HG03442 (cell line): Measurements from ENCODE around the gene ZFPM1.
"Not testable (repeated sequence)": the region's sequence is repeated elsewhere in the genome, so short reads cannot be mapped to it uniquely, and the experiment has no call there.

Experiments used
- ATAC-seq: cut with Tn5 transposase; IDR thresholded peaks from one replicate; pipeline ENCODE4 v1.9.1; 2021; ENCODE audit warnings: mild to moderate bottlenecking, moderate library complexity; ENCODE audit not compliant: unreplicated experiment

Gene ZFPM1

DNA sequence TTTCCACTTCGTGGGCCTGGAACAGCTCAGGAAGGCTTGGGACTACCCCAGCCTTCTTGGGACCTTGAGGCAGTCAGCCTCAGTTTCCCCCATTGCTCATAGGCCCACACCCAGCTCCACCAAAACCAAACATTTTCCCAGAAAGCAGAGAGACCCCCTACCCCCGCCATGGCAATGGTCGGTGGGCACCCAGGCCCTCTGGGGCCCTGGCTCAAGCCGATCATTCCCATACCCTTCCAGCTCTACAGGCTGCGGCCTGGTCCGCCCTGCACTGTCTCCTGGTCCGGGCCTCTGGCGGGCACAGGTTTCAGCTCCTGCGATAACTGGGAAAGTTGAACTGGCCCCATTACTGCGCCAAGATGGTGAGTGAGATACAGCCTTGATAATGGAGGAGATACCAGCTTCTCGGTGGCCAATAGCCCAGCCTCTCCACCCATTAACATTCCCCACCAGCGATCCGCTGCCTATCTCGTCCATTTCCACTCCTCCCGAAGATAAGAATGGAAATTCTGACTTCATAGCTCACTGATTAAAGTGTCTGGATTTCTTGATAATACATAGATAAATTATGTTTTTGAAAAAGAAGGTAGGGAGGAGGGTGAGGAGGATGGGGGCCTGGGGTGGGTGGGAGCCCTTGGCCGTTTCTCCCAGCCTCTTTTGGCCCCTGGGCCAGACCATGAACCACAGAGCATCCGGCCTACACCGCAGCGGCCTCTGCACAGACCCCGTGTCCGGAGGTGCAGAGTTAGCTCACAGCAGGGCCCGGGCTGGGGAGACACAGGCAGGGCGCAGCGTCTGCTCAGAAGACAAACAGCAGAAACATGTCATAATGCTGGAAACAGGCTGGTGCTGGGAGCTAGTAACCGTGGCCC is 11.6 kb downstream of the ZFPM1 start:
- no peak for ATAC-seq

DNA sequence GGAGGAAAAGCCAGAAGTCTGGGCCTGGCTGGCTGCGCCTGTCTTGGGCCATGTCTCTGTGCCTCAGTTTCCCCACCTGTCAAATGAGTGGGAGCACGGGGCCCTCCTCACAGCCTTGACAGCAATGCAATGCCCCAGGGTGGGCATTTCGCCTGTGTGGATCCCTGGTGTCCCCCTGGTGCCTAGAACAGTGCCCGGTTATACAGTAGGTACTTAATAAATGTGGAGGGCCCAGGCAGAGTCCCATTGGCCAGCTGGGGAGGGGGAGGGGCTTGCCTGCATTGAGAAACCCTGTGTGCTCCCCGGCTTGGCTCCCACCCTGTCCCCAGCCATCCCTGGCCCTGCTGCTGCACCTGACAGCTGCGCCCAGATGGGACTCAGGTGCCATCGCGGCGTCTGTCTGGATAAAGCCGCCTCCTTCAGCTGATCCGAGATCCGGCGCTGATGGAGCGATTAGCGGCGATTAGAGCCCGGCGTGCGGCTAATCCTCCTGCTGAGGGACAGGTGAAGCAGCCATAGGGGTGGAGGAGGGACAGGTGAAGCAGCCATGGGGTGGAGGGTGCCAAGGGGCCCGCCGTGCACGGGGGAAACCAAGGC is 12.4 kb downstream of the ZFPM1 start:
- ATAC-seq: no peak

DNA sequence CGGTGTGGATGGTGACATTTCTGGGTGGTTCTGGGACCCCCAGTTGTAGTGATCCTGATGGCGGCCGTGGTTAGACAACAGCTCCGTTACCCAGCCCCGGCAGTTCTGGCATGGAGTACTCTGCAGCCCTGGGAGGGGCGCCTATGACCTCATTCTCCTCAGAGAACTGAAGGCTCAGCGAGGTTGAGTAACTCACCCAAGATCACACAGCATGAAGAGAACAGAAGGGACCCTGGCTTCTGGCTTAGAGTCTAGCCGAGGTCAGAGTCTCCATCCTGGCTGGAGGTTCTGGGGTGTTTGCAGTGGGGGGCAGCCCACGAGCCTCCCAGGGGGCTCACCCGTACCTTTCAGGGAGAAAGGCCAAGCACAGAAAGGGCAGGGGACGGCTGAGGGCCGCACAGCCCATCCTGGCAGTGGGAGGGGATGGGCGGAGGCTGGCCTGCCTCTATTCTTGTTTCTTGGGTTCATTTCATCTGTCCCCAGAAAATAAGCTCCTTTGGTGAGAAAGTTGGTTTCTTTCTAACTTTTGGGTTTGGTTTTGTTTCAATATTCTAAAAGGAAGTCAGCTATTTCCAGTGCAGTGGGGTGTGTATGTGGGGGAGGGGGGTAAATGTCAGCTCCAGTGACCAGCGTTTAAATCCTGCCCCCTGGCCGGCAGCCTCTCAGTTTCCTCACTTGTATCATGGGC is 13.2 kb downstream of the ZFPM1 start:
- ATAC-seq: no peak

DNA sequence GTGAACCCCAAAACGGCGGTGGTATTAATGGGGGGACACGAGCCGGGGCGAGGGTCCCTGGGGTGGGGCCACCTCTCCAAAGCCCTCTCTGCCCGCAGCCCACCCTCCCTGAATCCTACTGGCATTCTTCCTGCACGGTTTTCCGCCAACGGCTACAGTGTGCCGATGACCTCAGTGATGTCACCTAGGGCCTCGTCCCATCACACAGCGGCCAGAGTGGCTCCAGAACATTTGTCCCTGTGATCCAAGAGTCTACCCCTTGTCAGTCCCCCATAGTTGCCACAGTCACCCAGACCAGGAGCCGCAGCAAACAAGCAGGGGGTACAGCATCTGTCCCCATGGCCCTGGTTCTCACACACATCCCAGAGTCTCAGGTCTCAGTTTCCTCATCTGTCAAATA is 13.9 kb downstream of the ZFPM1 start:
- ATAC-seq: no peak

DNA sequence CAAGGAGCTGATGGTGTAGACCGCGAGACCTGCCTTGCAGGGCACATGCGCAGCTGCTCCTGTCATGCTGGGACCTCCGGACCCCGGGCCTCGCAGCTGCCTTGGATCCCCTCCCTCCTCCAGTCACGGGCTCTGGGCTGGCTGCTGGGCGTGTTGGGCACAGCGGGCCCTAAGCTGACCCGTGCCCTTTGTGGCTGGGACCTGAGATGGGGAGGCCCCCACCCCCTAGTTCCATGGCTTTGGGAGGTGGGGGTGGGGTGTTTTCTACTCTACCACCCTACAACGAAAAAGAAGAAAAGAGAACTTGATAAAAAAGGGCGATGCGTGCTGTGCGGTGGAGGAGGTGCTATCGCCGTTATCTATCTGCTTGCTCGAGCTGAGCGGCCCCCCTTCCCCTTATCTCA is 14.5 kb downstream of the ZFPM1 start:
- no peak for ATAC-seq

DNA sequence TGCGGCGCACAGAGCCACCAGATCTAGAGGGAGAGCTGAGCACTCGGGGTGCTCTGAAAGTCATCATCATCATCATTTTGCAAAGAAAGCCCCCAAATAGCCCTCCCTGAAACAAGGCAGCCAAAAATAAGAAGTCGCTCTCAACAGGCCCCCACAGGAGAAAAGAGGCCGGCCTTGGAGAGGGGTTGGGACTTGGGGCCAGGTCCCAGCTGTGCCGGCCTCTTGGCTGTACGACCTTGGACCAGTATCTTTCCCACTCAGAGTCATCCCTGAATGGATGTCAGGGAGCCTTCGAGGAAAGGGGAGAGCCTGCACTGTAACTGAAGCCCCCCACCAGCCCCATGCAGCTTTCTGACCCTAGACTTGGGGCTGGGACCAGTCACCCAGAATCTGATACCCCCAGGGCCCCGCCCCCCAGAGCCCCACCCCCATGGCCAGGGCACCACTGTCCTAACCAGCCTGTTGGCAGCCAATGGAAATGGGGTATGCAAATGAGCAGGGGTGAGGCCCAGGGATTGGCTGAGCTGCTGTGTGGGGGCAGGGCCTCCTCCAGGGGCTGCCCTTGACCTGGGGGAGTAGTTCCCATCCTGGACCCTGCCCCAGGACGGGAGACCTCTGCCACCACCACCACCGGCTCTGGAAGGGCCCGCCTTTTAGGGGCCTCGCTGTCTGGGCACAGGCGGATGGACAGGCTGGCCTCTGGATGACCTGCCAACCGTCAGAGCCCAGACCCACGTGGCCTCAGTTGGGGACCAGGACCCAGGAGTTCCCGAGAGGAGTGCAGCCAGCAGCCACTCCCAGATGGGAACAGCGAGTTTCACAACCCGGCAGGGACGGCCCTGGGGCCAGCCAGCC is 15.4 kb downstream of the ZFPM1 start:
- ATAC-seq: no peak

DNA sequence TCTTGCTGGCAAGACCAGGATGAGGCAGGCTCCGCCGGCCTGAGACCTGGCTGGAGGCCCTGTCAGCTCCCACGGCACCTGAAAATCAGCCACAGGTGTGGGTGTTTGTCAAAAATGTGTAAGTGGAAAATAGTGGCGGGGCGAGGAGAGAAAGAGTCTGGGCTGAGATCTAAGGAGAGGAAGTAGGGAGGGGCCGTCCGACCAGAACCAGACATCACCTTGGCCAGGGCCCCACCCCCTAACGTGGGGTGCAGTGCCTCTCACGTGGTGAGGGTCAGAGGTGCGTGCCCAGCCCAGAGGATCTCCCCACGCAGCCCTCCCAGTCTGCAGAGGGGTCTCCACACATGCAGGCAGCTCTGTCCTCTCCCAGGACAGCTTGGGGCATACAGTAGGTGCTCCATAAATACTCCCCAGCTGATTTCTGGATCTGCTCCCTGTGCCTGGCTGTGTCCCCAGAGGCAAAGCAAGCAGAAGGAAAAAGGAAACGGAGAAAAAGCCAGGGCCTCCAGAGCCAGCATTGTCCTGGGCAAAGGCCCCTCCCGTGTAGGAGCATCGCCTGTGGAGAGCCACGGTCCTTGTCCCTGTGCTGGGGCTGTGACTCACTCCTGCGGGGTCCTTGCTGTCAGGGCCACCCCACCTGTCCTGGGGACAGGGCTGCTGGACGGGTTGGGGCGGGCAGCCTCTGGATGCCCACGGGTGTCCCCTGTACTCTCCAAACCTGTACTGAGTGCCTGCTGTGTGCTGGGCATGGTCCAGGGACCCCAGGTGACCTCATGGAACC is 16.7 kb downstream of the ZFPM1 start:
- no peak for ATAC-seq

DNA sequence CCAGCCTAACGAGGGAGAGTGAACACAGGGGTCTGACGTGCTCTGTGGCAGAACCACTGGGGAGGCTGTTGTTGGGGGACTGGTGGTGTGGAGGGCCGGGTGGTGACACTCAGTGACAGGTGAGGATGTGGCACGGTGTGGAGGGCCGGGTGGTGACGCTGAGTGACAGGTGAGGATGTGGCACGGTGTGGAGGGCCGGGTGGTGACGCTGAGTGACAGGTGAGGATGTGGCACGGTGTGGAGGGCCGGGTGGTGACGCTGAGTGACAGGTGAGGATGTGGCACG is 17.3 kb downstream of the ZFPM1 start:
- not testable (repeated sequence) for ATAC-seq

DNA sequence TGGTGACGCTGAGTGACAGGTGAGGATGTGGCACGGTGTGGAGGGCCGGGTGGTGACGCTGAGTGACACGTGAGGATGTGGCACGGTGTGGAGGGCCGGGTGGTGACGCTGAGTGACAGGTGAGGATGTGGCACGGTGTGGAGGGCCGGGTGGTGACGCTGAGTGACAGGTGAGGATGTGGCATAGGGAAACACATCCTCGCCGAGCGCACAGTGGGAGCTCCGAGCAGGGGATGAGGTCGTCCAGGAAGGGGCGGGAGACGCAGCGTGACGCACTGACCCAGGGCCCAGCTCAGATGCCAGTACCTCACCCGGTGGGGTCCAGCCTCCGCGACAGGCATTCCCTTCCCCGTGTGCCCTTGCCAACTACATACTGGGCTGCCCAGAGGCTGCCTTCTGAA is 17.6 kb downstream of the ZFPM1 start:
- not testable (repeated sequence) for ATAC-seq

DNA sequence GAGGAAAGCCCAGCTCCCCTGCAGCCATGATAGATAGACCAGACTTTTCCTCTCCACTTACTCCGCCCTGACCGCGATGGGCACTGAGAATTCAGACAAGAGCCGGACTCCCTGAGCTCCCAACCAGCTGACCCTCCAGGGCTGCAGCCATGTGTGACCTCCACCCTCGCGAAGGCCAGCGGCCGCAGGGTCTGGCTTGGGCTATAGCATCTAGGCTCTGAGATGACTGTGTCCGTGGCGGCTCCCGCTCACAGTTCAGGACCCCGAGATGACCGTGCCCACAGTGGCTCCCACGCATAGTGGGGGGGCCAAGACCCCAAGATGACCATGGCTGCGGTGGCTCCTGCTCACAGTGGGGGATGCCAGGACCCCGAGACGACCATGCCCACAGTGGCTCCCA is 18.0 kb downstream of the ZFPM1 start:
- ATAC-seq: no peak

DNA sequence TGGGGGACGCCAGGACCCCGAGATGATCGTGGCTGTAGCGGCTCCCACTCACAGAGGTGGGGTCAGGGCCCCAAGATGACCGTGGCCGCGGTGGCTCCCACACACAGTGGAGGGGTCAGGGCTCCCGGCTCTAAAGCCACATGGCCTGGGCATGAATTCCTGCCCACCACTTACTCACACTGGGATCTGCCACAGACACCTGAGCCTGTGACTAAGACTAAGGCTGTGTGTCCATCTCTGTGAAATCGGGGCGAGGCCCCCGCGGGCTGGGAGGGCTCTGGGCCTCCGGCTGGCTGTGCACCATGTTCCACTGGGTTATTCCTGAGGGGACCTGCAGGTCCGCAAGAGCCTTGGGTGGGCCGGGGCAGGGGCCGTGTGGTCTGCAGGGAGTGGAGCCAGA is 18.5 kb downstream of the ZFPM1 start:
- ATAC-seq: no peak

DNA sequence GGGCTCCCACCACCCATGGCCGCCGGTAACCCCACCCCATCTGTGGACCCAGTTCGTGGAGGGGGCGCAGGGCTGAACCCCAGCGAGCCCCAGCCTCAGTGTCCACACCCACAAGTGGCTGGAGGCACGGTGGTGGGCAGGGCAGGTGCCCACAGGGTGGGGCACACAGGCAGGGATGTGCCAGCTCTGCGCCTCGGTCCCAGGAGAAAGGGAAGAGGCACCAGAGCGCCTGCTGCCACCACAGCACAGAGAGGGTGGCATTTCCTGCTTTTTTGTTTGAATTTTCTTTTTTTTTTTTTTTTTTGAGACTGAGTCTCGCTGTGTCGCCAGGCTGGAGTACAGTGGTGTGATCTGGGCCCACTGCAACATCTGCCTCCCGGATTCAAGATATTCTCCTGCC is 19.0 kb downstream of the ZFPM1 start:
- ATAC-seq: no peak

DNA sequence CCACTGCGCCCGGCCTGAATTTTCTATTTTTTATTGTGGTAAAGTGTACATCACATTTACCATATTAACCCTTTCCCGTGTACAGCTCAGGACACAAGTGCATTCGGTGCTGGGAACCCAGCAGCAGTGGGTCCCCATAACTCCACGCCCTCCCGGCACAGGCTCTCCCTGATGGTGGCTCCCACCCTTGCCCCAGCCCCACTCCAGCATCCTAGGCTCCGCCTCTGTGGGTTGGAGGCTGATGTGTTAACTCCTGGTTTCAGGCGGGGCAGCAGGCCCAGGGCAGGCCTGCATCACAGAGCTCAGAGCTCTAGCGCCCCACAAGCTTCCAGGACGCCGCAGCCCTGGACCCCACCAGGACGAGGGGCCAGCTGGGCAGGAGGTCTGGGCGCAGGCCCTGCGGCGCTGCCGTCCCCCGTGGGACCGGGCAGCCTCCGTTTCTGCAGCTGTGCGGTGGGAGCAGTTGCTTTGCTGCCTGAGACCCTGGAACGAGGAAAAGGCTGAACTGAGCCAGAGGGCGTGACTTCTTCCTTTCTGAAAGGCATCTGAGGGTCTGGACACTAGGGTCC is 19.6 kb downstream of the ZFPM1 start:
- no peak for ATAC-seq

DNA sequence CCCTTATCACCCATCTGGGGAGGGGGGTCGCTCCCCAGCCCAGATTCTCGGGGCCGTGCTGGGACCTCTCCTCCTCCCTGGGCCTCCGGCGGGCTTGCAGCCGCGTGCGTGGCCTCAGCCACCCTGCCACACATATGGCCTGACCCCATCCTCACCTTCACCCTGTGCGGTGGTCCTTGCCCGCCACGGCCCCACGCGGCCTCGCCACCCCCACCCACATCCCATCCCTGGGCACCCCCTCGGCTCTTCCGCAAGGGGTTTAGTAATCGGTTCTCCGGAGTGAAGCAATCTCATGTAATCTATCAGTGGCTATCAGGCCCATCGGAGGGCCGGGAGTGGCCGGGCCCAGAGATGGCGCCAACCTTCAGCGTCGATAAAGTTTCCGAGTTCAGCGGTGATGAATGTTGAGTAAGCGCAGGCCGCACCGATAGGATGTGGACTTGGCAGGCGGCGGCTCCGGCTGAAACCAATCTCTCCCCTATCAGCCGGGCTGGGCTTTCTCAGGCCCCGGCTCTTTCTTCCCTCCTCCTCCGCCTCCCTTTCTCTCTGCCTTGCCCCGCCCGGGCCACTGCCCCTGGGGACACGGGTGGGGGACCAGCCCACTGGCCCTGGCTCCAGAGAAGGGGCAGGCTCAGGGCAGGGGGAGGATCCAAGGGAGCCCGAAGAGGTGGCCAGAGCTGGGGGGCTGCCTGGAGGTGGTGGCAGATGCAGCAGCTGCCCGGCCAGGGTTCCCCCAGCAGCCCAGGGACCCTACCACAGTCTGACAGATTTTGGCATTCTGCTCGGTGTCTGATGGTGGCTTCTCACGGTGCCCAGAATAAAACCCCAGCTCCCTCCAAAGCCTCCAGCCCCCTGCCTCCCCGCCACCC is 20.8 kb downstream of the ZFPM1 start:
- ATAC-seq: no peak

DNA sequence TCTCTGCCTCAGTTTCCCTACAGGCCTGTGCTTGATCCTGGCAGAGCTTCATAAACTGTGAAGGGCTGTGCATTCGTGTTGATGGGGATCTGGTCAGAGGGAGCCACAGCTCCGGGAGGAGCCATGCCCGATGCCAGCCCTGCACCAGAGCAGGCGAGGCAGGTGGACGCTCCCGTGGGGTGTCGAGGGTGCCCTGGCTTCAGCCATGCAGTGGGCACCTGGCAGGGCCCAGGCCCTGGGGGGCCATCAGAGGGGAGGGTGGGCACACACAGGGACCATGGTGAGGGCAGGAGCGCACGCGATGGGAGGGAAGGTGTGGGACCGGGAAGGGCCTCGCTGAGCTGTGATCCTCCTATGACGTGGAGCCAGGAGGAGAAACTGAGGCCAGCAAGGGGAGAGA is 22.0 kb downstream of the ZFPM1 start:
- no peak for ATAC-seq

DNA sequence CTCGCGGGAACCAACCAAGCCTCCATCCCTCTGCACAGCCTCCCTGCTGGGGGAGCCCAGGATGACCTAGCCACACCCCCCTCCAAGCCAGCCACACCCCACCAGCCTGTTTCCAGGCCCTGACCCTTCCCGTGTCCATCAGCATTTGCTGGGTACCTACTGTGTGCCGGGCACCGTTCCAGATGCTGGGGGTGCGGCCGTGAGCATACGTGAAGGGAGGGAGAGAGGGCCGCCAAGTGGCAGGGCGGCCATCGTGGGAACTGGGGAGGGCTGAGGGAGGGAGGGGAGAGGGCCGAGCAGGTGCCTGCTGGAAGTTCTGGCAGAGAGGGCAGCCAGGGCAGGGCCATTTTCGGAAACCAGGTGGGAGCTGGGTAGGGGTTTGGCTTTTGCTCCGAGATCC is 23.1 kb downstream of the ZFPM1 start:
- ATAC-seq: no peak

DNA sequence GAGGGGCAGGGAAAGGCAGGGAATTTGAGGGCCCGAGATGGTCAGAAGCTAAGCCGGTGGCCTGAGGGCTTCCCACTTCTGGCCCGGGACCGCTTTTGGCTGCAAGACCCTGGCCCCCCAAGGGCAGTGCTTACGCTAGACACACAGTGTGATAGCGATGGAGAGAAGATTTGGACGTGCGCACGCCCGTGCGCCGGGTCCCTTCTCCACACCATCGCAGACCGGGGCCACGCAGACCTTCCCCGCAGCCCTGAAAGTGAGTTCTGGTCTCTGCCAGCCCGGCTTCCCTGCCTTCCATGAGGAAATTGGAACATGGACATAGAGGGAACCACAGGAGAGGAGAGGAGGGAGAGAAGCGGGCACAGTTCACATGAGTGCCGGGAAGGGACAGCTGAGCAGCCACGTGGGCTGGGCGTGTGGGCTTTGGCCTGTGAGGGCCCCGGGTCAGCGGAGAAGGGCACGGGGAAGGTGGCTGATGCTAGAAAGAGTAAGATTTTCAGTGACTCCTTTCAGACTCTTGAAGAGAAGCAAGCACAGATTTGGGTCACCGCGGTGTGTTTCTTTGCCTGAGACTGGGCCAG is 23.8 kb downstream of the ZFPM1 start:
- ATAC-seq: no peak

DNA sequence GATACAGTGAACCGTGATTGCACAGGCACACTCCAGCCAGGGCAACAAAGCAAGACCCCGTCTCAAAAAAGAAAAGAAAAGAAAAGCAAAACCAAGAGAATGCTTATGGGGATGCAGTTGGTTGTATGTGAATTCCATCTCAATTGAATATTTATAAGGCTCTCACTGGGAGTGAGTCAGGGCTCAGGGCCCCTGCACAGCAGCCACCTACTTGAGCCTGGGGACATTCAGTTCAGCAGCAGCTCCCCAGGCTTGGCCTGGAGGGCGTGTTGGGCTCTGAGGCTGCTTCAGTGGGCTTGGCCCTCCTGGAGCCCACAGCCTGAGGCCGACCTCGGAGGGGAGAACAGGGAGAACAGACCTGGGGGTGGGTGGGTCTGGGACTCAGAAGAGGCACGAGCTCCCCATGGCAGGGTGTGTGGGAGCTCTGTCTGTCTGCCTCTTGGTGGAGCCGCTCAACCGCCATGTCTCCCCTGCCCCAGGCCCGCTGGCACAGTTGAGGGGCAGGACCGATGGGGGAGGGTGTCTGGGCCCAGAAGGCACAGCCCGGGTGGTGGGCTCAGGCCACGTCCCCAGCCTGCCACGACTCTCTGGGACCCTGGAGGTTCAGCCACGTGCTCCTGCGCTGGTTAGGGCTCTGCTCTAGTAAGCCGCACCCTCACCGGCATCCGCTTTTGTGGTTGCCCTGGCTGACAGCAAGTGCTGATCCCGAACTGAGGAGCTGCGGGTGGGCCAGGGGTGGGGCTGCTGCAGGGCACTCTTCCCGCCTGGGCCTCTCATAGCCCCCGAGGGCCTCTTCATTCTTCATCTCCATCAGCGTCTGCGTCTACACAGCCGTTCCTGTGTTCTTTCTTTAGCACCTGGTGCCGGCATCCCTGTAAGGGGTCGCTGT is 24.8 kb downstream of the ZFPM1 start:
- ATAC-seq: no peak
